Neuronal stem cell (in vitro differentiated cells): ENCODE data around the gene CTSK.
A peak's percentile ranks its signal among the peaks of the same experiment; 100 is the strongest.

Experiments used
- DNase-seq: peaks from one replicate; pipeline ENCODE4 v3.0.0-alpha.2; 2013; ENCODE audit warnings: low spot score
- H2AFZ ChIP-seq: one replicate; pipeline ENCODE4 v1.6.1; 2013; ENCODE audit warnings: mild to moderate bottlenecking, low read length, inconsistent platforms
- H2AK5ac ChIP-seq: 2 replicates; pipeline ENCODE4 v1.6.1; 2013; ENCODE audit warnings: low read depth, mild to moderate bottlenecking, inconsistent platforms, low read length, moderate library complexity, mixed read lengths
- H2BK120ac ChIP-seq: 2 replicates; pipeline ENCODE4 v1.6.1; 2013; ENCODE audit warnings: low read depth, mild to moderate bottlenecking, inconsistent platforms, low read length, moderate library complexity, mixed read lengths
- H2BK12ac ChIP-seq: one replicate; pipeline ENCODE4 v1.6.1; 2013; ENCODE audit warnings: low read length, inconsistent platforms
- H2BK15ac ChIP-seq: 2 replicates; pipeline ENCODE4 v1.6.1; 2013; ENCODE audit warnings: mild to moderate bottlenecking, low read length, inconsistent platforms, mixed read lengths
- H2BK5ac ChIP-seq: one replicate; pipeline ENCODE4 v1.6.1; 2013; ENCODE audit warnings: inconsistent platforms, mild to moderate bottlenecking, low read length, moderate library complexity
- H3K14ac ChIP-seq: one replicate; pipeline ENCODE4 v1.6.1; 2013; ENCODE audit warnings: low read length, inconsistent platforms
- H3K18ac ChIP-seq: 2 replicates; pipeline ENCODE4 v1.6.1; 2013; ENCODE audit warnings: low read length, inconsistent platforms
- H3K23ac ChIP-seq: 2 replicates; pipeline ENCODE4 v1.6.1; 2013; ENCODE audit warnings: low read depth, mild to moderate bottlenecking, mixed read lengths, low read length, inconsistent platforms; ENCODE audit not compliant: poor library complexity
- H3K27ac ChIP-seq: replicated peaks from 3 replicates; pipeline ENCODE4 v1.5.1; 2013; ENCODE audit warnings: low read length, inconsistent platforms
- H3K27me3 ChIP-seq, 3 experiments: 2 replicates each; pipeline ENCODE4 v1.6.1; 2013; ENCODE audit warnings: low read length in 3 of 3, mild to moderate bottlenecking in 2 of 3, inconsistent platforms in 1 of 3, low read depth in 1 of 3, mixed read lengths in 1 of 3, moderate library complexity in 1 of 3; ENCODE audit not compliant: control insufficient read depth in 3 of 3, insufficient read depth in 3 of 3
- H3K36me3 ChIP-seq, 2 donors: replicated peaks in 1 of 2; 2 replicates each; pipeline ENCODE4 v1.6.1; 2013; ENCODE audit warnings: low read length in 2 of 2; ENCODE audit not compliant: control insufficient read depth in 2 of 2, insufficient read depth in 2 of 2
- H3K4ac ChIP-seq: 2 replicates; pipeline ENCODE4 v1.6.1; 2013; ENCODE audit warnings: inconsistent platforms, mild to moderate bottlenecking, low read length, moderate library complexity
- H3K4me1 ChIP-seq, 2 donors: 1 replicate in 1 of 2; 2 replicates in 1 of 2; pipeline ENCODE4 v1.6.1; 2013; ENCODE audit warnings: low read length in 2 of 2, low read depth in 1 of 2; ENCODE audit not compliant: control insufficient read depth in 2 of 2, insufficient read depth in 1 of 2
- H3K4me2 ChIP-seq: one replicate; pipeline ENCODE4 v1.6.1; 2013; ENCODE audit warnings: mild to moderate bottlenecking, low read length, inconsistent platforms; ENCODE audit not compliant: insufficient read depth, poor library complexity, severe bottlenecking
- H3K4me3 ChIP-seq, 2 donors: 2 replicates each; pipeline ENCODE4 v1.5.1; 2013; ENCODE audit warnings: low read length in 2 of 2, mild to moderate bottlenecking in 2 of 2, inconsistent platforms in 1 of 2, moderate library complexity in 1 of 2
- H3K79me1 ChIP-seq: one replicate; pipeline ENCODE4 v1.6.1; 2013; ENCODE audit warnings: low read depth, mild to moderate bottlenecking, inconsistent platforms, low read length, moderate library complexity
- H3K9ac ChIP-seq: one replicate; pipeline ENCODE4 v1.6.1; 2013; ENCODE audit warnings: mild to moderate bottlenecking, low read depth, low read length, inconsistent platforms; ENCODE audit not compliant: poor library complexity
- H3K9me3 ChIP-seq, 2 donors: replicated peaks in 1 of 2; 2 replicates each; pipeline versions ENCODE3 to v1.6.1; 2013; ENCODE audit warnings: low read length in 2 of 2, mild to moderate bottlenecking in 2 of 2, inconsistent platforms in 1 of 2, low read depth in 1 of 2, mixed read lengths in 1 of 2, moderate library complexity in 1 of 2; ENCODE audit not compliant: control insufficient read depth in 2 of 2, insufficient read depth in 1 of 2
- H4K8ac ChIP-seq: one replicate; pipeline ENCODE4 v1.6.1; 2013; ENCODE audit warnings: low read depth, mild to moderate bottlenecking, inconsistent platforms, low read length, moderate library complexity
- H4K91ac ChIP-seq: one replicate; pipeline ENCODE4 v1.6.1; 2013; ENCODE audit warnings: low read length, low read depth, mild to moderate bottlenecking, inconsistent platforms; ENCODE audit not compliant: poor library complexity
- WGBS, 2 donors: extraction: QIAGEN DNeasy Blood & Tissue Kit; methylation state at CpG; one replicate each; pipeline ENCODE4 v1.1.7; 2013; ENCODE audit warnings: missing lambda C conversion rate in 2 of 2, mixed read lengths in 1 of 2; ENCODE audit not compliant: insufficient read length in 2 of 2, insufficient replicate concordance in 1 of 2; ENCODE audit errors: extremely low coverage in 2 of 2; 5-methylcytosine and 5-hydroxymethylcytosine counted together

Gene CTSK

GRCh38 chr1:150807249-150808023 lies 624 bp downstream of the CTSK start:
- Histone ChIP-seq H3K23ac (no peak overlapping the region), H3K14ac (no peak overlapping the region), H2AFZ (no peak overlapping the region), H2BK12ac (no peak overlapping the region), H3K18ac (no peak overlapping the region), H2BK15ac (no peak overlapping the region), H3K4me3 (no peak overlapping the region), H3K79me1 (no peaks in the 10 kb centered on the region), H3K27me3 (no peaks in the 10 kb centered on the region), H3K4me1 (peaks cover 0 to 2% of the 10 kb centered on the region in 2 donors), H3K27ac (no peak overlapping the region), H4K8ac (no peak overlapping the region), H3K36me3 (peaks cover 2 to 29% of the 10 kb centered on the region in 2 donors), H2BK5ac (no peak overlapping the region), H3K9ac (no peak overlapping the region), H2BK120ac (no peak overlapping the region), H4K91ac (no peak overlapping the region), H3K4me2 (no peak overlapping the region), H3K9me3 (no peaks in the 10 kb centered on the region), H3K4ac (no peak overlapping the region), H2AK5ac (no peak overlapping the region)
- DNase-seq = no peak
- no CpG with 5 or more reads among the region's 7 CpGs for WGBS, 2 donors

- Histone ChIP-seq H3K9me3 (no peaks in the 10 kb centered on the region), H3K4me3 (no peak overlapping the region), H3K27ac (no peak overlapping the region), H3K79me1 (no peaks in the 10 kb centered on the region), H2AK5ac (no peak overlapping the region), H3K9ac (no peak overlapping the region), H3K36me3 (peaks cover 0 to 14% of the 10 kb centered on the region in 2 donors), H2BK120ac (no peak overlapping the region), H3K4ac (no peak overlapping the region), H3K27me3 (no peaks in the 10 kb centered on the region), H4K8ac (no peak overlapping the region), H2BK15ac (no peak overlapping the region), H3K23ac (no peak overlapping the region), H3K4me2 (no peak overlapping the region), H3K18ac (no peak overlapping the region), H4K91ac (no peak overlapping the region), H2AFZ (no peak overlapping the region), H2BK12ac (no peak overlapping the region), H3K4me1 (peaks cover 0 to 2% of the 10 kb centered on the region in 2 donors), H2BK5ac (no peak overlapping the region), H3K14ac (no peak overlapping the region)
- no CpG with 5 or more reads among the region's 4 CpGs for WGBS, 2 donors
- no peak for DNase-seq
These were observed 2.2 kb downstream of the CTSK start for GRCh38 chr1:150805899-150806298.

- WGBS, 2 donors = no CpG with 5 or more reads among the region's 3 CpGs
- H3K4ac ChIP-seq = no peak overlapping the region
These were observed 3.4 kb downstream of the CTSK start for GRCh38 chr1:150804671-150805070.

GRCh38 chr1:150799089-150799488 lies 9.0 kb downstream of the CTSK start:
- H3K4me3 ChIP-seq = no peak overlapping the region
- H3K27me3 ChIP-seq = no peaks in the 10 kb centered on the region
- H3K4ac ChIP-seq = no peak overlapping the region
- no peak for DNase-seq
- no peak overlapping the region for H4K8ac ChIP-seq
- peak overlapping the region; percentile 62 for H2AFZ ChIP-seq
- no peak overlapping the region for H3K18ac ChIP-seq
- no peaks in the 10 kb centered on the region for H3K9me3 ChIP-seq
- no peak overlapping the region for H3K27ac ChIP-seq
- H3K9ac ChIP-seq = no peak overlapping the region
- H3K14ac ChIP-seq = no peak overlapping the region
- no peak overlapping the region for H3K23ac ChIP-seq
- H3K4me2 ChIP-seq = no peak overlapping the region
- no CpG with 5 or more reads among the region's 5 CpGs for WGBS, 2 donors
- H2AK5ac ChIP-seq = no peak overlapping the region
- no peaks in the 10 kb centered on the region for H3K79me1 ChIP-seq
- H2BK5ac ChIP-seq = no peak overlapping the region
- no peak overlapping the region for H2BK15ac ChIP-seq
- H3K4me1 ChIP-seq = peaks cover 10 to 16% of the 10 kb centered on the region in 2 donors
- H2BK12ac ChIP-seq = no peak overlapping the region
- peaks cover 0 to 3% of the 10 kb centered on the region in 2 donors for H3K36me3 ChIP-seq
- no peak overlapping the region for H4K91ac ChIP-seq
- no peak overlapping the region for H2BK120ac ChIP-seq

More at GRCh38 chr1:150804671-150805070, 3.4 kb downstream of the CTSK start:
- peaks cover under 1 to 2% of the 10 kb centered on the region in 2 donors for H3K4me1 ChIP-seq
- no peak overlapping the region for H2AK5ac ChIP-seq
- no peak overlapping the region for H3K9ac ChIP-seq
- no peak overlapping the region for H2BK120ac ChIP-seq
- no peak overlapping the region for H3K23ac ChIP-seq
- no peak overlapping the region for H3K14ac ChIP-seq
- no peak overlapping the region for H4K91ac ChIP-seq
- H3K4me2 ChIP-seq = no peak overlapping the region
- DNase-seq = no peak
- no peak overlapping the region for H4K8ac ChIP-seq
- H2BK5ac ChIP-seq = no peak overlapping the region
- peaks cover 0 to 2% of the 10 kb centered on the region in 2 donors for H3K36me3 ChIP-seq
- no peak overlapping the region for H3K27ac ChIP-seq
- no peaks in the 10 kb centered on the region for H3K79me1 ChIP-seq
- no peak overlapping the region for H3K18ac ChIP-seq
- H2BK12ac ChIP-seq = no peak overlapping the region
- no peaks in the 10 kb centered on the region for H3K9me3 ChIP-seq
- H2BK15ac ChIP-seq = no peak overlapping the region
- H3K4me3 ChIP-seq = no peak overlapping the region
- no peak overlapping the region for H2AFZ ChIP-seq
- H3K27me3 ChIP-seq = no peaks in the 10 kb centered on the region
